ENCODE data around the gene MPHOSPH9. TPM values are rescaled to one million over a fixed set of nuclear protein-coding genes. Genes with fewer than 3 reads are reported as not detected.

The MPHOSPH9 gene
- total and polyA plus RNA-seq, 2 of the 13 experiments (the other 11 are each of a cell fraction or from before 2014, with no cell fraction given): 20.3 to 63.4 TPM

GRCh38 chr12:123151457-123152454 lies 81.2 kb downstream of the MPHOSPH9 start (continued):
- TF ChIP-seq AHDC1 (CRISPR knock-in tag; IDR thresholded peaks at IDR 0.05; ENCODE audit: borderline replicate concordance) (no peak), RAD21 (CRISPR knock-in tag; IDR thresholded peaks at IDR 0.05) (no peak), RFX1 (IDR thresholded peaks at IDR 0.05) (no peak), ZNF350 (CRISPR knock-in tag; IDR thresholded peaks at IDR 0.05; ENCODE audit: borderline replicate concordance, low read depth) (no peak), THAP11 (CRISPR knock-in tag; IDR thresholded peaks at IDR 0.05) (no peak), SMARCC2 (IDR thresholded peaks at IDR 0.05) (no peak), SIX1 (CRISPR knock-in tag; IDR thresholded peaks at IDR 0.05; ENCODE audit: borderline replicate concordance) (no peak), ZKSCAN5 (CRISPR knock-in tag; IDR thresholded peaks at IDR 0.05) (no peak), ZBTB4 (CRISPR knock-in tag; IDR thresholded peaks at IDR 0.05; ENCODE audit: borderline replicate concordance) (0 out of 2 replicates have a peak, but pooled peaks have one; percentile 37), ZNF687 (CRISPR knock-in tag; IDR thresholded peaks at IDR 0.05) (peak; percentile 55), ZNF205 (CRISPR knock-in tag; IDR thresholded peaks at IDR 0.05) (no peak), FOXP1 (IDR thresholded peaks at IDR 0.05) (no peak), FOXP1 (CRISPR knock-in tag; IDR thresholded peaks at IDR 0.05) (no peak), ZNF263 (CRISPR knock-in tag; IDR thresholded peaks at IDR 0.05) (peak; percentile 23; the same call in 1 of the 2 replicates), SIN3B (IDR thresholded peaks at IDR 0.05; ENCODE audit: low read length) (no peak)
